HCT116 (cell line): ENCODE data around the gene LINC00632. TPM values are rescaled to one million over a fixed set of nuclear protein-coding genes. Genes with fewer than 3 reads are reported as not detected.

Source experiments
- ATAC-seq: fragments of 200-7000 bp; cut with Tn5 transposase; 2 replicates; pipeline ENCODE4 v1.9.1; 2020; ENCODE audit warnings: mild to moderate bottlenecking, moderate library complexity
- BruUV-seq: library from RNA; stranded (reverse); fragments of 400-500 nt; replicated peaks from 2 replicates; lab custom pipeline; 2021; lab: Mats Ljungman, UMichigan
- CTCF ChIA-PET: fragments of 300-600 bp; sonication (Branson Sonifier 250); formaldehyde crosslinking; loops from one replicate; lab custom pipeline; 2021; ENCODE audit warnings: antibody characterized with exemption; lab: Charles Lee
- POLR2A ChIA-PET: fragments of 300-600, 350-600 bp; sonication (Branson Sonifier 250); formaldehyde crosslinking; loops from one replicate; lab custom pipeline; 2021; ENCODE audit warnings: antibody characterized with exemption; lab: Charles Lee
- RAD21 ChIA-PET, 2 experiments: fragments of 300-600 bp; sonication (Branson Sonifier 250); formaldehyde crosslinking; loops; one replicate each; lab custom pipeline; 2023; ENCODE audit warnings: low total read pairs in 2 of 2; ENCODE audit not compliant: uncharacterized antibody in 2 of 2, unreplicated experiment in 2 of 2, low non-redundant PET in 1 of 2; lab: Charles Lee
- DNase-seq: peaks from one replicate; pipeline ENCODE4 v3.0.0-alpha.2; 2010; ENCODE audit warnings: low read depth, low spot score
- H2AFZ ChIP-seq: fragments of 200-600 bp; shearing (Covaris generic), sonication (generic); 2 replicates; pipeline ENCODE4 v1.6.1; 2017; ENCODE audit warnings: low read depth, mixed run types, mixed read lengths, antibody characterized with exemption, low read length; ENCODE audit not compliant: poor library complexity, severe bottlenecking
- H3K27ac ChIP-seq: 2 replicates; pipeline ENCODE4 v1.5.1; 2012; ENCODE audit warnings: low read depth, low read length
- H3K27me3 ChIP-seq: fragments of 200-600 bp; sonication (generic); 2 replicates; pipeline ENCODE4 v1.6.1; 2016; ENCODE audit warnings: mixed run types, low read length, mixed read lengths; ENCODE audit not compliant: insufficient read depth
- H3K36me3 ChIP-seq, 2 experiments: fragments of 200-500 bp in 1 of 2; fragments of 200-600 bp in 1 of 2; sonication (Bioruptor generic) in 1 of 2; sonication (generic) in 1 of 2; 2 replicates each; pipeline versions ENCODE4 v1.5.1 to v1.6.1; 2014 to 2016; ENCODE audit warnings: low read length in 2 of 2, inconsistent platforms in 1 of 2, mixed read lengths in 1 of 2, mixed run types in 1 of 2; ENCODE audit not compliant: insufficient read depth in 2 of 2, control insufficient read depth in 1 of 2
- H3K4me1 ChIP-seq, 2 experiments: fragments of 200-600 bp in 1 of 2; sonication (generic) in 1 of 2; 2 replicates each; pipeline versions ENCODE4 v1.5.1 to v1.6.1; 2012 to 2017; ENCODE audit warnings: low read length in 2 of 2, inconsistent platforms in 1 of 2, mild to moderate bottlenecking in 1 of 2, mixed read lengths in 1 of 2, mixed run types in 1 of 2, moderate library complexity in 1 of 2; ENCODE audit not compliant: insufficient read depth in 2 of 2, control insufficient read depth in 1 of 2
- H3K4me2 ChIP-seq: fragments of 200-600 bp; sonication (generic); 2 replicates; pipeline ENCODE4 v1.6.1; 2017; ENCODE audit warnings: mixed run types, low read length, mixed read lengths
- H3K4me3 ChIP-seq, 2 experiments: fragments of 200-600 bp in 1 of 2; sonication (generic) in 1 of 2; replicated peaks in 1 of 2; 2 replicates each; pipeline ENCODE4 v1.5.1; 2011 to 2016; ENCODE audit warnings: low read length in 2 of 2, control low read depth in 1 of 2, low read depth in 1 of 2, mild to moderate bottlenecking in 1 of 2, mixed read lengths in 1 of 2, mixed run types in 1 of 2
- H3K79me2 ChIP-seq: fragments of 200-600 bp; sonication (generic); 2 replicates; pipeline ENCODE4 v1.6.1; 2017; ENCODE audit warnings: mild to moderate bottlenecking, mixed run types, low read length, moderate library complexity, mixed read lengths; ENCODE audit not compliant: insufficient read depth
- H3K9ac ChIP-seq: fragments of 200-600 bp; sonication (generic); 2 replicates; pipeline ENCODE4 v1.6.1; 2016; ENCODE audit warnings: low read length, mixed read lengths
- H3K9me2 ChIP-seq: fragments of 200-600 bp; sonication (generic), shearing (Covaris generic); 2 replicates; pipeline ENCODE4 v1.6.1; 2017; ENCODE audit warnings: mixed run types, mild to moderate bottlenecking, moderate library complexity; ENCODE audit not compliant: insufficient read depth
- H3K9me3 ChIP-seq, 2 experiments: fragments of 200-500 bp in 1 of 2; fragments of 200-600 bp in 1 of 2; sonication (Bioruptor generic) in 1 of 2; sonication (generic) in 1 of 2; 2 replicates each; pipeline ENCODE4 v1.6.1; 2014 to 2017; ENCODE audit warnings: low read length in 2 of 2, mixed read lengths in 2 of 2, inconsistent platforms in 1 of 2, low read depth in 1 of 2, mild to moderate bottlenecking in 1 of 2, mixed run types in 1 of 2, moderate library complexity in 1 of 2; ENCODE audit not compliant: control insufficient read depth in 1 of 2, insufficient read depth in 1 of 2
- H4K20me1 ChIP-seq: fragments of 200-600 bp; sonication (generic), shearing (Covaris generic); 2 replicates; pipeline ENCODE4 v1.6.1; 2017; ENCODE audit warnings: mixed run types, mild to moderate bottlenecking, moderate library complexity; ENCODE audit not compliant: insufficient read depth
- CBX3 ChIP-seq: IDR thresholded peaks from 2 replicates; pipeline ENCODE4 v1.6.1; 2012; ENCODE audit warnings: low read depth
- CEBPB ChIP-seq: IDR thresholded peaks from 2 replicates; pipeline ENCODE4 v1.6.1; 2012; ENCODE audit warnings: low read depth
- CTCF ChIP-seq, 3 experiments: fragments of 200-600 bp in 1 of 3; sonication (generic) in 1 of 3; IDR thresholded peaks in 2 of 3; conservative IDR thresholded peaks in 1 of 3; 2 replicates each; pipeline ENCODE4 v1.5.1; 2012 to 2017; ENCODE audit warnings: low read depth in 2 of 3, low read length in 2 of 3, antibody characterized with exemption in 1 of 3, borderline replicate concordance in 1 of 3, control low read depth in 1 of 3, mild to moderate bottlenecking in 1 of 3, mixed read lengths in 1 of 3, mixed run types in 1 of 3, moderate library complexity in 1 of 3; ENCODE audit not compliant: insufficient read depth in 1 of 3
- FOSL1 ChIP-seq: IDR thresholded peaks from 2 replicates; pipeline ENCODE4 v1.6.1; 2012; ENCODE audit warnings: low read depth
- JUND ChIP-seq: IDR thresholded peaks from 2 replicates; pipeline ENCODE4 v1.6.1; 2012
- POLR2A ChIP-seq: IDR thresholded peaks from 2 replicates; pipeline ENCODE4 v1.7.0; 2011; ENCODE audit warnings: borderline replicate concordance; ENCODE audit not compliant: insufficient read depth, insufficient read length; ENCODE audit errors: extremely low read depth
- POLR2AphosphoS5 ChIP-seq: IDR thresholded peaks from 2 replicates; pipeline ENCODE4 v1.6.1; 2011; ENCODE audit warnings: mild to moderate bottlenecking, low read depth, low read length, moderate library complexity
- REST ChIP-seq: IDR thresholded peaks from 2 replicates; pipeline ENCODE4 v1.6.1; 2012; ENCODE audit warnings: low read depth
- SIN3A ChIP-seq: IDR thresholded peaks from 2 replicates; pipeline ENCODE4 v1.6.1; 2012; ENCODE audit warnings: low read depth
- SP1 ChIP-seq: IDR thresholded peaks from 2 replicates; pipeline ENCODE4 v1.6.1; 2012; ENCODE audit warnings: low read depth
- SRF ChIP-seq: IDR thresholded peaks from 2 replicates; pipeline ENCODE4 v1.6.1; 2012; ENCODE audit warnings: low read depth
- TCF7L2 ChIP-seq: IDR thresholded peaks from 2 replicates; pipeline ENCODE4 v1.7.0; 2011; ENCODE audit warnings: borderline replicate concordance, inconsistent platforms; ENCODE audit not compliant: insufficient read depth, insufficient read length; ENCODE audit errors: extremely low read depth
- YY1 ChIP-seq: IDR thresholded peaks from 2 replicates; pipeline ENCODE4 v1.6.1; 2011; ENCODE audit warnings: low read length, low read depth, moderate library complexity, mild to moderate bottlenecking; ENCODE audit not compliant: insufficient replicate concordance; ENCODE audit errors: extremely low read depth
- ZBTB33 ChIP-seq: IDR thresholded peaks from 2 replicates; pipeline ENCODE4 v1.6.1; 2011; ENCODE audit warnings: mild to moderate bottlenecking, low read length, moderate library complexity; ENCODE audit not compliant: insufficient replicate concordance; ENCODE audit errors: extremely low read depth
- ZNF274 ChIP-seq: fragments of 200-500 bp; sonication (Bioruptor generic); IDR thresholded peaks from 2 replicates; pipeline ENCODE4 v1.6.1; 2014; ENCODE audit warnings: mild to moderate bottlenecking, low read depth, low read length, inconsistent platforms
- intact Hi-C: fragments of 100-400 bp; cut with micrococcal nuclease; formaldehyde crosslinking; loops from 2 replicates; pipeline ENCODE4 v1.10.0; 2022
- total RNA-seq: library from RNA; stranded (reverse); gene quantifications from one replicate; pipeline ENCODE4 v1.2.1, GENCODE V29; 2021; ENCODE audit not compliant: unreplicated experiment

The LINC00632 gene
- total RNA-seq, 1 experiment from 2014 or later = 0.15 TPM

GRCh38 chrX:140764401-140764919, 54.9 kb downstream of the LINC00632 start:
- ATAC-seq = no peak
- ChIA-PET RAD21 (no interaction called here), CTCF (no interaction called here), POLR2A (no interaction called here)
- Histone ChIP-seq H2AFZ (no peak overlapping the region), H3K9ac (no peak overlapping the region), H3K9me3 (no peaks in the 10 kb centered on the region), H4K20me1 (no peaks in the 10 kb centered on the region), H3K4me2 (no peak overlapping the region), H3K27ac (no peak overlapping the region), H3K79me2 (no peaks in the 10 kb centered on the region), H3K4me3 (no peak overlapping the region), H3K9me2 (no peaks in the 10 kb centered on the region), H3K4me1 (no peaks in the 10 kb centered on the region), H3K36me3 (no peaks in the 10 kb centered on the region), H3K27me3 (no peaks in the 10 kb centered on the region)
- no peak for DNase-seq
- BruUV-seq = no TSS peak
- intact Hi-C loops = no loop called here
- TF ChIP-seq YY1 (no peak), ZNF274 (no peak), POLR2A (no peak), CBX3 (no peak), CTCF (IDR thresholded peaks at IDR 0.05 in 2 of 3, conservative IDR thresholded peaks at IDR 0.05 in 1 of 3; ENCODE audit: borderline replicate concordance in 1 of 3, insufficient read depth in 1 of 3, low read depth in 2 of 3, low read length in 2 of 3) (no peak), JUND (no peak), CEBPB (no peak), ZBTB33 (no peak), FOSL1 (no peak), REST (no peak), SIN3A (no peak), SRF (no peak), SP1 (no peak), TCF7L2 (no peak), POLR2AphosphoS5 (no peak)
